Activated CD4-positive, alpha-beta T cell treated with anti-CD3 and anti-CD28 coated beads for 36 hours (primary cell): Measurements from ENCODE around the gene NF2. TPM values are rescaled to one million over a fixed set of nuclear protein-coding genes. Genes with fewer than 3 reads are reported as not detected.

Source experiments
- ATAC-seq: fragments of 200-7000 bp; cut with Tn5 transposase; one replicate; pipeline ENCODE4 v1.10.0; 2021; ENCODE audit warnings: mild to moderate bottlenecking, moderate library complexity
- CTCF ChIA-PET: fragments of 350-600 bp; sonication (Branson Sonifier 250); formaldehyde crosslinking; loops from one replicate; lab custom pipeline; 2021; ENCODE audit warnings: antibody characterized with exemption; lab: Charles Lee
- POLR2A ChIA-PET: fragments of 350-600 bp; sonication (Branson Sonifier 250); formaldehyde crosslinking; loops from one replicate; lab custom pipeline; 2021; ENCODE audit warnings: antibody characterized with exemption, inconsistent platforms; lab: Charles Lee
- DNase-seq: peaks from one replicate; pipeline ENCODE4 v3.0.0-alpha.2; 2020
- H3K27ac Mint-ChIP-seq: one replicate; pipeline ENCODE4 v1.8.0; 2021; ENCODE audit warnings: mixed read lengths
- H3K27me3 Mint-ChIP-seq: one replicate; pipeline ENCODE4 v1.8.0; 2021; ENCODE audit warnings: mixed read lengths
- H3K36me3 Mint-ChIP-seq: one replicate; pipeline ENCODE4 v1.8.0; 2021; ENCODE audit warnings: low read depth, mixed read lengths
- H3K4me1 Mint-ChIP-seq: one replicate; pipeline ENCODE4 v1.8.0; 2021; ENCODE audit warnings: mixed read lengths
- H3K4me3 Mint-ChIP-seq: one replicate; pipeline ENCODE4 v1.8.0; 2021; ENCODE audit warnings: mild to moderate bottlenecking, moderate library complexity, mixed read lengths
- H3K9me3 Mint-ChIP-seq: one replicate; pipeline ENCODE4 v1.8.0; 2021; ENCODE audit warnings: low read depth, mixed read lengths
- intact Hi-C, 2 experiments: fragments of 100-400 bp; cut with DNase I in 1 of 2; cut with micrococcal nuclease in 1 of 2; formaldehyde crosslinking; loops; one replicate each; pipeline versions ENCODE4 v1.14.2 to v1.15.1; 2022 to 2024; cut with DNase I, micrococcal nuclease
- total RNA-seq, 2 experiments: library from RNA; stranded (reverse); gene quantifications; one replicate each; pipeline ENCODE4 v1.2.3, GENCODE V29; 2021

The NF2 gene
- total RNA-seq, 2 experiments from 2014 or later: 40.2 to 43.1 TPM

GRCh38 chr22:29702931-29703501 is 99.6 kb downstream of the NF2 start:
- H3K36me3 Mint-ChIP-seq: no peaks in the 10 kb centered on the region
- H3K27me3 Mint-ChIP-seq: peaks cover 2% of the 10 kb centered on the region
- H3K9me3 Mint-ChIP-seq: no peaks in the 10 kb centered on the region
- ChIA-PET POLR2A (no interaction called here), CTCF (no interaction called here)
- intact Hi-C loops: no loop called here
- no peak overlapping the region for H3K27ac Mint-ChIP-seq
- DNase-seq: no peak
- no peak for ATAC-seq
- peaks cover 10% of the 10 kb centered on the region for H3K4me1 Mint-ChIP-seq
- H3K4me3 Mint-ChIP-seq: no peak overlapping the region

GRCh38 chr22:29703569-29704195 is 100.2 kb downstream of the NF2 start:
- no peaks in the 10 kb centered on the region for H3K9me3 Mint-ChIP-seq
- no peaks in the 10 kb centered on the region for H3K36me3 Mint-ChIP-seq
- no peak for DNase-seq
- H3K27me3 Mint-ChIP-seq: peaks cover 2% of the 10 kb centered on the region
- ChIA-PET POLR2A (no interaction called here), CTCF (no interaction called here)
- intact Hi-C loops: no loop called here
- H3K27ac Mint-ChIP-seq: no peak overlapping the region
- ATAC-seq: no peak
- H3K4me3 Mint-ChIP-seq: no peak overlapping the region
- H3K4me1 Mint-ChIP-seq: peaks cover 10% of the 10 kb centered on the region

DNA sequence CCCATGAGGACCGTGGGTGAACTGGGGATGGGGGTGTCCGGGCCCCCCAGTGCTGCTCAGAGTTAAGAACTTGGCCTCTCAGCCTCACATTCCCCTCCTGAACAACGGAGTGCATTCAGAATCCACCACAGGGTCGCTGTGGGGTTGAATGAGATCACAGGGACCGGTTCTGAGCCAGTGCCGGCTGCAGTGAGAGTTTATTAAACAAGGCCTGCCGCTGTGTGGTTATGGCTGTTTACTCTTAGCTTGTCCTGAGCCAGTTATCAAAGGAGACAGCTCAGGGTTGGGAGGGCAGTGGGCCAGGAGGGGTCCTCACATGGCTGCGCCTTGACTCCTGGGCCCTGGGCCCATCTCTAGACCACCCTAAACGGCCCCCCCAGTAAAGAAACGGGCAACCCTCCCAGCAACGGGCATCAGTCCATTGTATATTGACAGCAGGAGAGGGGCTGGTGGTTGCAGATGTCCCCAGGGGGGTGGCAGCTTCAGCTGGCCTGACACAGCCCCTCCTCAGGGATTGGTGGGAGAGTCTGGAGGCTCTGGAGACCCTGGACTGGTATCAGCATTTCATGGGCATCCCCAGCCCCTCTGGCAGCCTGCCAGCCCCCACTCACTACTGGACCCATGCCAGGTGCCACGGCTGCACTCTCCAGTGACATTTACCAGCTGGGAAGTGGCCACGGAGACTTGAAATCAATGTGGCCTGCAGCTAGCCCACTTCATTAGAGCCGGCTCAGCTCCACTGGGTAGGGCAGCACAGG is 101.3 kb downstream of the NF2 start:
- Mint-ChIP-seq H3K27ac (no peak overlapping the region), H3K27me3 (peaks cover 2% of the 10 kb centered on the region), H3K9me3 (no peaks in the 10 kb centered on the region), H3K4me3 (no peak overlapping the region), H3K4me1 (peaks cover 10% of the 10 kb centered on the region), H3K36me3 (no peaks in the 10 kb centered on the region)
- POLR2A ChIA-PET: no interaction called here
- intact Hi-C loops: no loop called here
- DNase-seq: no peak
- CTCF ChIA-PET: interaction anchor here (0.6 kb wide), 1 partner anchor 128 kb away, joined by 3 read pairs; no protein-coding TSS in a partner anchor
- ATAC-seq: no peak

DNA sequence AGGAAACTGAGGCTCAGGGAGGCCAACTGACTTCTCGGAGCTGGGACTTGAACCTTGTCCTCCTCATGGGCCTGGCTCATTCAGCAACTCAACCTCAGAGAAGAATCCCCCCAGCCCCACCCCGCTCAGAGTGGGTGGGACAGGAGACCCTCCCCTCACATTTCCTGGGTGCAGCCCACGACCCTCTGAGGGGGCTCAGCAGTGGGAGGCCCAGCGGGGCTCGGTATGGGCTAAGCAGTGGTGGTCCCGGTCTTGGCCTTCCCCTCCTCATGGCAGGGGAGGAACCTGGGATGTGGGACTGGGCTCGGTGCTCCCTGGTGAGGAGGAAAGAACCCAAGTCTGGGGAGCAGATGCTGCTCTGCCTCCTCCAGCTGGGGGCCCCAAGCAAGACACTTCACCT is 102.2 kb downstream of the NF2 start:
- no peak for DNase-seq
- Mint-ChIP-seq H3K4me1 (peaks cover 8% of the 10 kb centered on the region), H3K4me3 (no peak overlapping the region), H3K27ac (no peak overlapping the region), H3K27me3 (peaks cover 2% of the 10 kb centered on the region), H3K36me3 (no peaks in the 10 kb centered on the region), H3K9me3 (no peaks in the 10 kb centered on the region)
- ChIA-PET POLR2A (no interaction called here), CTCF (interaction anchor here (0.5 to 0.6 kb wide), 2 partner anchors 127 to 277 kb away, joined by 3 read pairs; no protein-coding TSS in a partner anchor)
- intact Hi-C loops: no loop called here
- ATAC-seq: no peak

DNA sequence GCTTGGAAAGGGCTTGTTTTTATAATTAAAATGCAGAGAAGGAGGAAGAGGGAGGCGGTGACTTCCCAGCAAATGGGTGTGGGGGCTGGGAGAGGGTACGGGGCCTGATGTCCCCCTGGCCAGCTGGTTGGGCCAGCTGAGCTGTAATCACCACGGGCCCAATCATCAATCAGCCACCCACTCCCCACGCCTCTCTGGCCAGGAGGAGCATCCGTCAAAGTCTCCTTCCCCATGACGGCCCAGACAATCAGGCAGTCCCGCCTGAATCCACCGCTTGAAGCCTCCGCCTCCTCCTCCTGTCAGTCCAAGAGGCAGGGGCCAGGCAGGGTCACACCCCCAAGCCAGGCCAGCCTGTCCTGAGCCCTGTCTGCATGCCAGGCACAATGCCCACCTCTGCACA is 103.1 kb downstream of the NF2 start:
- no peak overlapping the region for H3K4me3 Mint-ChIP-seq
- DNase-seq (no peak), ATAC-seq (no peak)
- no peaks in the 10 kb centered on the region for H3K9me3 Mint-ChIP-seq
- H3K27ac Mint-ChIP-seq: no peak overlapping the region
- CTCF ChIA-PET: no interaction called here
- intact Hi-C loops: no loop called here
- POLR2A ChIA-PET: no interaction called here
- H3K36me3 Mint-ChIP-seq: no peaks in the 10 kb centered on the region
- H3K27me3 Mint-ChIP-seq: peaks cover 2% of the 10 kb centered on the region
- H3K4me1 Mint-ChIP-seq: peaks cover under 1% of the 10 kb centered on the region

DNA sequence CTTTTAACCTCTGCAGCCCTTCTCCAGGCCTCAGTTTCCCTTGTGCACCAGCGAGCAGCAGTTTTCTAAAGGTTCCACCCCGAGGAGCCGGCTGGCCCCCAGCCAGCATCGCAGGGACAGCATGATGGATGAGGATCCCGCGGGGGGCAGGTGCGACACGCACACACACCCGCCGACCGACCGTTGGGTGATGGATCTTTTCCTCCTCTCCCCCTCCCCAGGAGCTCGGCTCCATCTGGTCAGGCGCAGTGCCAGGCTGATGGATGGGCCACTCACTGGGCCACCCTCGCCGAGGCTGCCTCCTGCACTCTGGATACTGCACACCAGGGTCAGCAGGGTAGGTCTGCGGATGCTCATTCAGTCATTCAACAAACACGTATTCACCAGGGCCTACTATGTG is 103.6 kb downstream of the NF2 start:
- Mint-ChIP-seq H3K27me3 (peaks cover 2% of the 10 kb centered on the region), H3K4me3 (no peak overlapping the region), H3K9me3 (no peaks in the 10 kb centered on the region), H3K36me3 (no peaks in the 10 kb centered on the region), H3K27ac (no peak overlapping the region), H3K4me1 (no peaks in the 10 kb centered on the region)
- intact Hi-C loops: no loop called here
- ChIA-PET CTCF (no interaction called here), POLR2A (no interaction called here)
- ATAC-seq: no peak
- DNase-seq: no peak

DNA sequence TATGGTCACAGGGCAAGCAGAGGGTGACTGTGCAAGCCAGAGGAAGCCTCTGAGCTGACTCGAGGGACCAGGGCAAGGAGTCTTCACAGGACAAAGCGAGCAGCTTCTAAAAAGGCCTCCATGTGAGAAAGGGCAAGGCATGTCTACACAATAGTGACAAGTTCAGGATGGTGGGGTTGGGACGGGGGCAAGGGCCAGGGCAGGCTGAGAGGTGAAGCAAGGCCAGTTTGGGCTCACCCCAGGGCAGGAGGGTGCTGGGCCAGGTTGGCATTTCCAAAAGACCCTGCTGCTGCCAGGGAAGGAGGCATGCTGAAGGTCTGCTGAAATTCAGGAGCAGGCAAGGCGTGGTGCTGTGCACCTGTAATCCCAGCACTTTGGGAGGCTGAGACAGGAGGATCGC is 104.0 kb downstream of the NF2 start:
- ATAC-seq: no peak
- Mint-ChIP-seq H3K4me3 (no peak overlapping the region), H3K4me1 (no peaks in the 10 kb centered on the region)

GRCh38 chr22:29710193-29710592 is 106.8 kb downstream of the NF2 start:
- DNase-seq (no peak), ATAC-seq (no peak)
- POLR2A ChIA-PET: no interaction called here
- H3K9me3 Mint-ChIP-seq: no peaks in the 10 kb centered on the region
- H3K4me3 Mint-ChIP-seq: no peak overlapping the region
- no peaks in the 10 kb centered on the region for H3K36me3 Mint-ChIP-seq
- CTCF ChIA-PET: no interaction called here
- no peaks in the 10 kb centered on the region for H3K27me3 Mint-ChIP-seq
- H3K27ac Mint-ChIP-seq: no peak overlapping the region
- no peaks in the 10 kb centered on the region for H3K4me1 Mint-ChIP-seq
- intact Hi-C loops: no loop called here

More for the DNA sequence above, 104.0 kb downstream of the NF2 start:
- Mint-ChIP-seq H3K9me3 (no peaks in the 10 kb centered on the region), H3K36me3 (no peaks in the 10 kb centered on the region), H3K27ac (no peak overlapping the region), H3K27me3 (peaks cover 2% of the 10 kb centered on the region)
- DNase-seq: no peak
- ChIA-PET CTCF (no interaction called here), POLR2A (no interaction called here)
- intact Hi-C loops: no loop called here

DNA sequence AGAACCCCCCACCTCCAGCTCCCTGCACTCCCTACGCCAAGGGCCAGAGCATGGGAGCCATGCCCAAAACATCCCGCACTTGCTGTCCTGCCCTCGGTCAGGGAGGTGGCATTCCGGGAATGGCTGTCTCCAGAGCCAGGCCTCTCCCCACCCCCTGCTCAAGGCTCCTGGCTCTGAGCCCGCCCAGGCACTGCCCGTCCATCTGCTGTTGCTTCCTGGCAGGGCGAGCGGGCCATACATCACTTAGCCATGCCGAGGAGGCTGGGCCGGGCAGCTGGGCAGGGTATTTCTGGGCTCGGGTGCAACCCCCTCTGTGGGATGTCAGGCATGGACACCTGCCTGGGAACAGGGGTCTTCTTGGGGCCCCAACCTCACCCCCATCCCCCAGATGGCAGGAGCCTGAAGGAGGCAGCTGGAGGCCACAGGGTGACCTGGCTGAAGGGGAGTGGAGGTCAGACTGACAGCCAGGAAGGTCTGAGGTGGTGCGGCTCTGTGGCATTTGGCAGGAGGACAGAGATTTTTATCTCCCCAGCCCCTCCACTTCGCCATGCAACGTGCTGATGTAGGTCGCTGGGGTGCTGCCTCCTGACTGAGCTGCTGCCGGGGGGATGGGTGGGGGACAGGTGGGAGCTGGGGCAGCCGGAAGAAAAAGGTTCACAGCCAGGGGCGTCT is 107.6 kb downstream of the NF2 start:
- Mint-ChIP-seq H3K4me1 (no peaks in the 10 kb centered on the region), H3K9me3 (no peaks in the 10 kb centered on the region), H3K4me3 (no peak overlapping the region), H3K27me3 (no peaks in the 10 kb centered on the region), H3K27ac (no peak overlapping the region), H3K36me3 (no peaks in the 10 kb centered on the region)
- ChIA-PET CTCF (interaction anchor here (1.0 kb wide), 1 partner anchor 26 kb away, joined by 3 read pairs; no protein-coding TSS in a partner anchor), POLR2A (no interaction called here)
- DNase-seq: no peak
- intact Hi-C loops: no loop called here
- ATAC-seq: no peak

DNA sequence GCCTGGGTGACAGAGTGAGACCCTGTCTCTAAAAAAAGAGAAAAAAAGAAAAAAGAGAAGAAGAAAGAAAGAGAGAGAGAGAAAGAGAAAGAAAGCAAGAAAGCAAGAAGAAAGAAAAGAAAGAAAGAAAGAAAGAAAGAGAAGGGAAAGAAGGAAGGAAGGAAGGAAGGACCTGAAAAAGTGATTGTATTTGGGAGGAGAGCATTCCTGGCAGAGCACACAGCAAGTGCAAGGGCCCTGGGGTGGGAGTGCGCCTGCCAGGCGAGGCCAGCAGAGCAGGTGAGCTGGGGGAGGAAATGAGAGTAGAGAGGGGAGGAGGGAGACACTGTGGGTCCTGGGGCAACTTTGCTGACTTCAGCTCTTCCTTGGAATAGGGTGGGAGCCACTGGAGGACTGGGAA is 108.7 kb downstream of the NF2 start:
- H3K36me3 Mint-ChIP-seq: no peaks in the 10 kb centered on the region
- H3K9me3 Mint-ChIP-seq: no peaks in the 10 kb centered on the region
- peaks cover 6% of the 10 kb centered on the region for H3K27me3 Mint-ChIP-seq
- ChIA-PET CTCF (interaction anchor here (0.7 kb wide), 1 partner anchor 11 kb away, joined by 3 read pairs; no protein-coding TSS in a partner anchor), POLR2A (no interaction called here)
- H3K27ac Mint-ChIP-seq: no peak overlapping the region
- H3K4me3 Mint-ChIP-seq: no peak overlapping the region
- intact Hi-C loops: no loop called here
- no peak for ATAC-seq
- DNase-seq: no peak
- H3K4me1 Mint-ChIP-seq: no peaks in the 10 kb centered on the region

GRCh38 chr22:29713156-29713727 is 109.8 kb downstream of the NF2 start:
- ChIA-PET POLR2A (no interaction called here), CTCF (no interaction called here)
- Mint-ChIP-seq H3K9me3 (no peaks in the 10 kb centered on the region), H3K27me3 (peaks cover 14% of the 10 kb centered on the region), H3K27ac (no peak overlapping the region), H3K36me3 (no peaks in the 10 kb centered on the region), H3K4me3 (no peak overlapping the region), H3K4me1 (no peaks in the 10 kb centered on the region)
- DNase-seq: no peak
- ATAC-seq: no peak
- intact Hi-C loops: no loop called here
